ENCODE measurements around the gene GALNT3.

- no peak for TF ChIP-seq CTCF (IDR thresholded peaks at IDR 0.05; ENCODE audit: low read length)
- no peak for TF ChIP-seq EZH2phosphoT487 (IDR thresholded peaks at IDR 0.05; ENCODE audit: low read length)
These were observed 39.1 kb upstream of the GALNT3 start for GRCh38 chr2:165833156-165833555.
